K562 (cell line): ENCODE results near the gene SH3TC1.

Experiments
- CSDE1 ChIP-seq, 2 experiments: fragments of 450-650 bp; IDR thresholded peaks; 2 replicates each; pipeline ENCODE4 v1.6.1; 2016; ENCODE audit warnings: mild to moderate bottlenecking in 1 of 2
- EZH2 ChIP-seq: IDR thresholded peaks from 2 replicates; pipeline ENCODE4 v1.6.1; 2012; ENCODE audit warnings: low read depth, mild to moderate bottlenecking, inconsistent platforms, low read length, borderline replicate concordance
- KAT8 ChIP-seq: fragments of 450-650 bp; IDR thresholded peaks from 2 replicates; pipeline ENCODE4 v1.6.1; 2016; ENCODE audit warnings: low read depth, mild to moderate bottlenecking
- KLF13 ChIP-seq: fragments of 450-650 bp; IDR thresholded peaks from 2 replicates; pipeline ENCODE4 v1.6.1; 2016; ENCODE audit warnings: missing genetic modification characterization, low read depth, mild to moderate bottlenecking, missing compliant biosample characterization, moderate library complexity, borderline replicate concordance
- NFYB ChIP-seq: IDR thresholded peaks from 2 replicates; pipeline ENCODE4 v1.6.1; 2011; ENCODE audit warnings: mild to moderate bottlenecking, moderate library complexity; ENCODE audit not compliant: insufficient read length; ENCODE audit errors: extremely low read depth
- POLR2A ChIP-seq: fragments of 450-650 bp; conservative IDR thresholded peaks from 2 replicates; pipeline ENCODE4 v1.6.1; 2016
- ZNF274 ChIP-seq: IDR thresholded peaks from 2 replicates; pipeline ENCODE4 v1.6.1; 2011; ENCODE audit warnings: low read depth, mild to moderate bottlenecking, low read length, moderate library complexity, borderline replicate concordance
- TF ChIP-seq, protein P1 (sequence below): sonication (generic); formaldehyde crosslinking; IDR thresholded peaks from 2 replicates; pipeline ENCODE4 v1.5.0; 2020; ENCODE audit warnings: missing genetic modification reagents
- TF ChIP-seq, protein P2 (sequence below), 2 experiments: fragments of 450-650 bp; formaldehyde crosslinking in 1 of 2; IDR thresholded peaks; 2 replicates each; pipeline versions ENCODE4 v1.4.0 to v1.6.1; 2014 to 2020; ENCODE audit warnings: mild to moderate bottlenecking in 2 of 2, borderline replicate concordance in 1 of 2, low read depth in 1 of 2
- TF ChIP-seq, protein P3 (sequence below): sonication (generic); formaldehyde crosslinking; IDR thresholded peaks from 2 replicates; pipeline ENCODE4 v1.8.0; 2022; ENCODE audit warnings: mild to moderate bottlenecking, missing genetic modification reagents, borderline replicate concordance
- TF ChIP-seq, protein P4 (sequence below), 3 experiments: IDR thresholded peaks in 2 of 3; conservative IDR thresholded peaks in 1 of 3; 2 replicates each; pipeline ENCODE4 v1.5.1; 2011 to 2012; ENCODE audit warnings: low read length in 3 of 3, mild to moderate bottlenecking in 3 of 3, control low read depth in 2 of 3, improper control_type of control experiment in 1 of 3, inconsistent platforms in 1 of 3, low read depth in 1 of 3, mixed read lengths in 1 of 3, moderate library complexity in 1 of 3; ENCODE audit not compliant: insufficient read depth in 2 of 3
- TF ChIP-seq, protein P5 (sequence below): sonication (generic); formaldehyde crosslinking; IDR thresholded peaks from 2 replicates; pipeline ENCODE4 v1.4.0; 2020; ENCODE audit warnings: mild to moderate bottlenecking, missing genetic modification reagents

DNA sequence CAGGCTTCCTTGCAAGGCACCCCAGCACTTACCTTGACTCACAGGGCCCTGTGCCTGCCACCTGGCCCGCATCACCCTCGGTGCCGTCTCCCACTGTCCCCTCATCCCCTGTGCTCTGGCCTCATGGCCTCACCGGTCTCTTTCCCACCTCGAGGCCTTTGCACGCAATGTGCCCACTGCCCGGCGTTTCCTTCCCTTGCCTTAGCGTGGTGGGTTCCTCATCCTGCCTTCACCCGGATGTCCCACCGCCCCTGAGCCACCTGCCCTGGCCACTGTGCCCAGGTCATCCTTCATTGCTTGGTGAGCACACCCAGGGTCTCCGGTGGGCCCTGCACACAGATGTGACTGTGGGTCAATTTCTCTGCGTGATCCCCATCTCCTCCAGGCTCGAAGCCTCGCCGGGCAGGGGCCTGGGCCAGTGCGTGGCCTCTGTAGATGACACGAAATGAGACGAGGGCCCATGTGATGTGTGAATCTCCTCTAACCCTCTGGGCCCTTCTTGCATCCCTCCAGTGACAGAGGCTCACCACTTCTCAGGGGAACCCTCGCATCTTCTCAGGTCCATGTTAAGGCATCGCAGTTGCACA lies 75.1 kb downstream of the SH3TC1 start:
- TF ChIP-seq CSDE1 (IDR thresholded peaks at IDR 0.05) (no peak), NFYB (no peak), KAT8 (no peak), ZNF274 (no peak), KLF13 (tag) (no peak), POLR2A (no peak), EZH2 (no peak)
- TF ChIP-seq, protein P1, sequence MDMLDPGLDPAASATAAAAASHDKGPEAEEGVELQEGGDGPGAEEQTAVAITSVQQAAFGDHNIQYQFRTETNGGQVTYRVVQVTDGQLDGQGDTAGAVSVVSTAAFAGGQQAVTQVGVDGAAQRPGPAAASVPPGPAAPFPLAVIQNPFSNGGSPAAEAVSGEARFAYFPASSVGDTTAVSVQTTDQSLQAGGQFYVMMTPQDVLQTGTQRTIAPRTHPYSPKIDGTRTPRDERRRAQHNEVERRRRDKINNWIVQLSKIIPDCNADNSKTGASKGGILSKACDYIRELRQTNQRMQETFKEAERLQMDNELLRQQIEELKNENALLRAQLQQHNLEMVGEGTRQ (CRISPR knock-in tag) = no peak
- TF ChIP-seq, protein P2, sequence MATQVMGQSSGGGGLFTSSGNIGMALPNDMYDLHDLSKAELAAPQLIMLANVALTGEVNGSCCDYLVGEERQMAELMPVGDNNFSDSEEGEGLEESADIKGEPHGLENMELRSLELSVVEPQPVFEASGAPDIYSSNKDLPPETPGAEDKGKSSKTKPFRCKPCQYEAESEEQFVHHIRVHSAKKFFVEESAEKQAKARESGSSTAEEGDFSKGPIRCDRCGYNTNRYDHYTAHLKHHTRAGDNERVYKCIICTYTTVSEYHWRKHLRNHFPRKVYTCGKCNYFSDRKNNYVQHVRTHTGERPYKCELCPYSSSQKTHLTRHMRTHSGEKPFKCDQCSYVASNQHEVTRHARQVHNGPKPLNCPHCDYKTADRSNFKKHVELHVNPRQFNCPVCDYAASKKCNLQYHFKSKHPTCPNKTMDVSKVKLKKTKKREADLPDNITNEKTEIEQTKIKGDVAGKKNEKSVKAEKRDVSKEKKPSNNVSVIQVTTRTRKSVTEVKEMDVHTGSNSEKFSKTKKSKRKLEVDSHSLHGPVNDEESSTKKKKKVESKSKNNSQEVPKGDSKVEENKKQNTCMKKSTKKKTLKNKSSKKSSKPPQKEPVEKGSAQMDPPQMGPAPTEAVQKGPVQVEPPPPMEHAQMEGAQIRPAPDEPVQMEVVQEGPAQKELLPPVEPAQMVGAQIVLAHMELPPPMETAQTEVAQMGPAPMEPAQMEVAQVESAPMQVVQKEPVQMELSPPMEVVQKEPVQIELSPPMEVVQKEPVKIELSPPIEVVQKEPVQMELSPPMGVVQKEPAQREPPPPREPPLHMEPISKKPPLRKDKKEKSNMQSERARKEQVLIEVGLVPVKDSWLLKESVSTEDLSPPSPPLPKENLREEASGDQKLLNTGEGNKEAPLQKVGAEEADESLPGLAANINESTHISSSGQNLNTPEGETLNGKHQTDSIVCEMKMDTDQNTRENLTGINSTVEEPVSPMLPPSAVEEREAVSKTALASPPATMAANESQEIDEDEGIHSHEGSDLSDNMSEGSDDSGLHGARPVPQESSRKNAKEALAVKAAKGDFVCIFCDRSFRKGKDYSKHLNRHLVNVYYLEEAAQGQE (IDR thresholded peaks at IDR 0.05; ENCODE audit: borderline replicate concordance) = no peak
- TF ChIP-seq, protein P2 (CRISPR knock-in tag; IDR thresholded peaks at IDR 0.05; ENCODE audit: low read depth) = no peak
- TF ChIP-seq, protein P3, sequence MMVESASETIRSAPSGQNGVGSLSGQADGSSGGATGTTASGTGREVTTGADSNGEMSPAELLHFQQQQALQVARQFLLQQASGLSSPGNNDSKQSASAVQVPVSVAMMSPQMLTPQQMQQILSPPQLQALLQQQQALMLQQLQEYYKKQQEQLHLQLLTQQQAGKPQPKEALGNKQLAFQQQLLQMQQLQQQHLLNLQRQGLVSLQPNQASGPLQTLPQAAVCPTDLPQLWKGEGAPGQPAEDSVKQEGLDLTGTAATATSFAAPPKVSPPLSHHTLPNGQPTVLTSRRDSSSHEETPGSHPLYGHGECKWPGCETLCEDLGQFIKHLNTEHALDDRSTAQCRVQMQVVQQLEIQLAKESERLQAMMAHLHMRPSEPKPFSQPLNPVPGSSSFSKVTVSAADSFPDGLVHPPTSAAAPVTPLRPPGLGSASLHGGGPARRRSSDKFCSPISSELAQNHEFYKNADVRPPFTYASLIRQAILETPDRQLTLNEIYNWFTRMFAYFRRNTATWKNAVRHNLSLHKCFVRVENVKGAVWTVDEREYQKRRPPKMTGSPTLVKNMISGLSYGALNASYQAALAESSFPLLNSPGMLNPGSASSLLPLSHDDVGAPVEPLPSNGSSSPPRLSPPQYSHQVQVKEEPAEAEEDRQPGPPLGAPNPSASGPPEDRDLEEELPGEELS (CRISPR knock-in tag) = no peak
- TF ChIP-seq, protein P4, sequence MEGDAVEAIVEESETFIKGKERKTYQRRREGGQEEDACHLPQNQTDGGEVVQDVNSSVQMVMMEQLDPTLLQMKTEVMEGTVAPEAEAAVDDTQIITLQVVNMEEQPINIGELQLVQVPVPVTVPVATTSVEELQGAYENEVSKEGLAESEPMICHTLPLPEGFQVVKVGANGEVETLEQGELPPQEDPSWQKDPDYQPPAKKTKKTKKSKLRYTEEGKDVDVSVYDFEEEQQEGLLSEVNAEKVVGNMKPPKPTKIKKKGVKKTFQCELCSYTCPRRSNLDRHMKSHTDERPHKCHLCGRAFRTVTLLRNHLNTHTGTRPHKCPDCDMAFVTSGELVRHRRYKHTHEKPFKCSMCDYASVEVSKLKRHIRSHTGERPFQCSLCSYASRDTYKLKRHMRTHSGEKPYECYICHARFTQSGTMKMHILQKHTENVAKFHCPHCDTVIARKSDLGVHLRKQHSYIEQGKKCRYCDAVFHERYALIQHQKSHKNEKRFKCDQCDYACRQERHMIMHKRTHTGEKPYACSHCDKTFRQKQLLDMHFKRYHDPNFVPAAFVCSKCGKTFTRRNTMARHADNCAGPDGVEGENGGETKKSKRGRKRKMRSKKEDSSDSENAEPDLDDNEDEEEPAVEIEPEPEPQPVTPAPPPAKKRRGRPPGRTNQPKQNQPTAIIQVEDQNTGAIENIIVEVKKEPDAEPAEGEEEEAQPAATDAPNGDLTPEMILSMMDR (IDR thresholded peaks at IDR 0.05 in 2 of 3, conservative IDR thresholded peaks at IDR 0.05 in 1 of 3; ENCODE audit: insufficient read depth in 2 of 3, low read depth in 1 of 3, low read length in 3 of 3) = no peak
- TF ChIP-seq, protein P5, sequence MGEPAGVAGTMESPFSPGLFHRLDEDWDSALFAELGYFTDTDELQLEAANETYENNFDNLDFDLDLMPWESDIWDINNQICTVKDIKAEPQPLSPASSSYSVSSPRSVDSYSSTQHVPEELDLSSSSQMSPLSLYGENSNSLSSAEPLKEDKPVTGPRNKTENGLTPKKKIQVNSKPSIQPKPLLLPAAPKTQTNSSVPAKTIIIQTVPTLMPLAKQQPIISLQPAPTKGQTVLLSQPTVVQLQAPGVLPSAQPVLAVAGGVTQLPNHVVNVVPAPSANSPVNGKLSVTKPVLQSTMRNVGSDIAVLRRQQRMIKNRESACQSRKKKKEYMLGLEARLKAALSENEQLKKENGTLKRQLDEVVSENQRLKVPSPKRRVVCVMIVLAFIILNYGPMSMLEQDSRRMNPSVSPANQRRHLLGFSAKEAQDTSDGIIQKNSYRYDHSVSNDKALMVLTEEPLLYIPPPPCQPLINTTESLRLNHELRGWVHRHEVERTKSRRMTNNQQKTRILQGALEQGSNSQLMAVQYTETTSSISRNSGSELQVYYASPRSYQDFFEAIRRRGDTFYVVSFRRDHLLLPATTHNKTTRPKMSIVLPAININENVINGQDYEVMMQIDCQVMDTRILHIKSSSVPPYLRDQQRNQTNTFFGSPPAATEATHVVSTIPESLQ (CRISPR knock-in tag) = no peak
